Measurements from ENCODE around the gene TRMT6. TPM values are rescaled to one million over a fixed set of nuclear protein-coding genes. Genes with fewer than 3 reads are reported as not detected.

TRMT6 gene
- total RNA-seq, 1 experiment from 2014 or later: 13.2 TPM

GRCh38 chr20:5977975-5978374, 27.6 kb upstream of the TRMT6 start:
- POLR2A ChIA-PET: no interaction called here
- CTCF ChIA-PET: no interaction called here
- H3K36me3 ChIP-seq (ENCODE audit: control insufficient read depth in 1 of 2, insufficient read depth in 2 of 2, low read length in 2 of 2): peaks cover 14 to 39% of the 10 kb centered on the region in 2 experiments; a peak in 3 of 4 replicates

More at GRCh38 chr20:5977975-5978374, 27.6 kb upstream of the TRMT6 start:
- H3K27ac ChIP-seq (ENCODE audit: low read depth, low read length): no peak overlapping the region
- H4K20me1 ChIP-seq (ENCODE audit: insufficient read depth): no peaks in the 10 kb centered on the region
- no peaks in the 10 kb centered on the region for H3K27me3 ChIP-seq (ENCODE audit: insufficient read depth, low read length)
- H3K4me1 ChIP-seq (ENCODE audit: control insufficient read depth in 1 of 2, insufficient read depth in 2 of 2, low read length in 2 of 2): no peaks in the 10 kb centered on the region
- H3K4me2 ChIP-seq (ENCODE audit: low read length): no peak overlapping the region
- H3K9me3 ChIP-seq (ENCODE audit: control insufficient read depth in 1 of 2, insufficient read depth in 1 of 2, low read depth in 1 of 2, low read length in 2 of 2): no peaks in the 10 kb centered on the region
- TF ChIP-seq CEBPB (IDR thresholded peaks at IDR 0.05; ENCODE audit: low read depth) (no peak), YY1 (IDR thresholded peaks at IDR 0.05; ENCODE audit: extremely low read depth, insufficient replicate concordance, low read depth, low read length) (no peak), RAD21 (IDR thresholded peaks at IDR 0.05; ENCODE audit: low read depth) (no peak), SRF (IDR thresholded peaks at IDR 0.05; ENCODE audit: low read depth) (no peak), POLR2A (IDR thresholded peaks at IDR 0.05; ENCODE audit: borderline replicate concordance, extremely low read depth, insufficient read depth, insufficient read length) (no peak), CBX3 (IDR thresholded peaks at IDR 0.05; ENCODE audit: low read depth) (no peak), ATF3 (IDR thresholded peaks at IDR 0.05) (no peak), TCF7L2 (IDR thresholded peaks at IDR 0.05; ENCODE audit: borderline replicate concordance, extremely low read depth, insufficient read depth, insufficient read length) (no peak), FOSL1 (IDR thresholded peaks at IDR 0.05; ENCODE audit: low read depth) (no peak), CTCF (IDR thresholded peaks at IDR 0.05 in 2 of 3, conservative IDR thresholded peaks at IDR 0.05 in 1 of 3; ENCODE audit: borderline replicate concordance in 1 of 3, insufficient read depth in 1 of 3, low read depth in 2 of 3, low read length in 2 of 3) (no peak), ELF1 (IDR thresholded peaks at IDR 0.05; ENCODE audit: borderline replicate concordance, low read depth) (no peak), EZH2phosphoT487 (IDR thresholded peaks at IDR 0.05; ENCODE audit: borderline replicate concordance) (no peak), EZH2 (IDR thresholded peaks at IDR 0.05) (no peak)
- TF ChIP-seq, protein P1, sequence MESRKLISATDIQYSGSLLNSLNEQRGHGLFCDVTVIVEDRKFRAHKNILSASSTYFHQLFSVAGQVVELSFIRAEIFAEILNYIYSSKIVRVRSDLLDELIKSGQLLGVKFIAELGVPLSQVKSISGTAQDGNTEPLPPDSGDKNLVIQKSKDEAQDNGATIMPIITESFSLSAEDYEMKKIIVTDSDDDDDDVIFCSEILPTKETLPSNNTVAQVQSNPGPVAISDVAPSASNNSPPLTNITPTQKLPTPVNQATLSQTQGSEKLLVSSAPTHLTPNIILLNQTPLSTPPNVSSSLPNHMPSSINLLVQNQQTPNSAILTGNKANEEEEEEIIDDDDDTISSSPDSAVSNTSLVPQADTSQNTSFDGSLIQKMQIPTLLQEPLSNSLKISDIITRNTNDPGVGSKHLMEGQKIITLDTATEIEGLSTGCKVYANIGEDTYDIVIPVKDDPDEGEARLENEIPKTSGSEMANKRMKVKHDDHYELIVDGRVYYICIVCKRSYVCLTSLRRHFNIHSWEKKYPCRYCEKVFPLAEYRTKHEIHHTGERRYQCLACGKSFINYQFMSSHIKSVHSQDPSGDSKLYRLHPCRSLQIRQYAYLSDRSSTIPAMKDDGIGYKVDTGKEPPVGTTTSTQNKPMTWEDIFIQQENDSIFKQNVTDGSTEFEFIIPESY (IDR thresholded peaks at IDR 0.05; ENCODE audit: extremely low read depth, insufficient replicate concordance, low read length): no peak
- H3K4me3 ChIP-seq (replicated peaks in 1 of 2; ENCODE audit: low read depth in 1 of 2, low read length in 2 of 2): no peak overlapping the region
- peaks cover 4% of the 10 kb centered on the region; the same call in 1 of the 2 replicates for H3K79me2 ChIP-seq (ENCODE audit: insufficient read depth, low read length)
- no peak overlapping the region for H3K9ac ChIP-seq (ENCODE audit: low read length)
- no peak for ATAC-seq
- no peak overlapping the region for H2AFZ ChIP-seq (ENCODE audit: low read depth, low read length, poor library complexity, severe bottlenecking)
- no TSS peak for BruUV-seq (replicated peaks)
- H3K9me2 ChIP-seq (ENCODE audit: insufficient read depth): no peaks in the 10 kb centered on the region
- no peak for DNase-seq (ENCODE audit: low read depth, low spot score)
- RAD21 ChIA-PET (ENCODE audit: low non-redundant PET in 1 of 2, low total read pairs in 2 of 2, uncharacterized antibody in 2 of 2, unreplicated experiment in 2 of 2): no interaction called here
- intact Hi-C loops (cut with micrococcal nuclease): no loop called here

All from HCT116 (cell line).